Transverse colon (tissue), 3 donors: ENCODE results near the gene IFI35.

Experiments used
- CTCF ChIP-seq, 5 experiments: fragments of 200-600 bp in 3 of 5; fragments of 450-650 bp in 2 of 5; sonication (generic) in 3 of 5; IDR thresholded peaks; 1 replicate in 2 of 5; 2 replicates in 3 of 5; pipeline ENCODE4 v1.5.1; 2016 to 2017; ENCODE audit warnings: antibody characterized with exemption in 5 of 5, inconsistent platforms in 3 of 5, mild to moderate bottlenecking in 2 of 5, moderate library complexity in 1 of 5
- EP300 ChIP-seq: sonication (generic); formaldehyde crosslinking; IDR thresholded peaks from one replicate; pipeline ENCODE4 v1.6.1; 2017; ENCODE audit warnings: antibody characterized with exemption, low read depth
- POLR2A ChIP-seq: fragments of 450-650 bp; IDR thresholded peaks from one replicate; pipeline ENCODE4 v1.6.1; 2016; ENCODE audit warnings: antibody characterized with exemption, mild to moderate bottlenecking, moderate library complexity

- no peak for TF ChIP-seq CTCF (IDR thresholded peaks at IDR 0.05)
- no peak for TF ChIP-seq EP300
- no peak for TF ChIP-seq POLR2A
These were observed 20.0 kb downstream of the IFI35 start for GRCh38 chr17:43026595-43026994.
